Endothelial cell of umbilical vein (primary cell): ENCODE measurements around the gene HOXA4. TPM values are rescaled to one million over a fixed set of nuclear protein-coding genes. Genes with fewer than 3 reads are reported as not detected.

Source experiments
- BruUV-seq: library from RNA; stranded (reverse); fragments of 400-500 nt; replicated peaks from 2 replicates; lab custom pipeline; 2021; lab: Mats Ljungman, UMichigan
- CTCF ChIA-PET: fragments of 300-600, 350-600 bp; sonication (Branson Sonifier 250); formaldehyde crosslinking; loops from one replicate; lab custom pipeline; 2021; ENCODE audit warnings: antibody characterized with exemption, inconsistent platforms; lab: Charles Lee
- POLR2A ChIA-PET: fragments of 300-600, 350-600 bp; sonication (Branson Sonifier 250); formaldehyde crosslinking; loops from one replicate; lab custom pipeline; 2021; ENCODE audit warnings: antibody characterized with exemption, inconsistent platforms; lab: Charles Lee
- DNase-seq: peaks from one replicate; pipeline ENCODE4 v3.0.0-alpha.2; 2011; ENCODE audit warnings: low read depth, low spot score
- FAIRE-seq: peaks from 2 replicates; lab custom pipeline; 2011; peaks lifted over from hg19 to GRCh38; lab: Jason Lieb, UNC
- H2AFZ ChIP-seq: 2 replicates; pipeline ENCODE4 v1.6.0; 2012; ENCODE audit warnings: low read depth, low read length, control low read depth, inconsistent platforms
- H3K27ac ChIP-seq: 2 replicates; pipeline ENCODE4 v1.5.1; 2011; ENCODE audit warnings: low read depth, mild to moderate bottlenecking, control low read depth, low read length, moderate library complexity; ENCODE audit not compliant: insufficient read depth
- H3K27me3 ChIP-seq, 2 experiments: 2 replicates each; pipeline versions ENCODE4 v1.6.0 to v1.6.1; 2011; ENCODE audit warnings: low read length in 2 of 2, mixed read lengths in 1 of 2; ENCODE audit not compliant: control insufficient read depth in 2 of 2, insufficient read depth in 2 of 2
- H3K36me3 ChIP-seq, 2 experiments: 2 replicates in 1 of 2; 3 replicates in 1 of 2; pipeline ENCODE4 v1.5.1; 2011; ENCODE audit warnings: low read length in 2 of 2, mild to moderate bottlenecking in 1 of 2, moderate library complexity in 1 of 2; ENCODE audit not compliant: control insufficient read depth in 2 of 2, insufficient read depth in 2 of 2; ENCODE audit errors: extremely low read depth in 1 of 2
- H3K4me1 ChIP-seq: 3 replicates; pipeline ENCODE4 v1.5.1; 2011; ENCODE audit warnings: mild to moderate bottlenecking, low read length; ENCODE audit not compliant: control insufficient read depth, insufficient read depth; ENCODE audit errors: extremely low read depth
- H3K4me2 ChIP-seq: 2 replicates; pipeline ENCODE4 v1.6.1; 2011; ENCODE audit warnings: low read length, control low read depth, mixed read lengths; ENCODE audit not compliant: insufficient read depth
- H3K4me3 ChIP-seq, 3 experiments: fragments of 200-600 bp in 1 of 3; sonication (generic), shearing (Covaris generic) in 1 of 3; replicated peaks in 1 of 3; 2 replicates each; pipeline ENCODE4 v1.5.1; 2011 to 2016; ENCODE audit warnings: control low read depth in 3 of 3, low read length in 3 of 3, mild to moderate bottlenecking in 2 of 3, inconsistent platforms in 1 of 3, low read depth in 1 of 3, moderate library complexity in 1 of 3; ENCODE audit not compliant: insufficient read depth in 1 of 3
- H3K79me2 ChIP-seq: 2 replicates; pipeline ENCODE4 v1.6.0; 2012; ENCODE audit warnings: low read length, inconsistent platforms; ENCODE audit not compliant: control insufficient read depth, insufficient read depth
- H3K9ac ChIP-seq: replicated peaks from 2 replicates; pipeline ENCODE3; 2011; ENCODE audit warnings: low read length, control low read depth; ENCODE audit not compliant: insufficient read depth; ENCODE audit errors: extremely low read depth
- H3K9me1 ChIP-seq: replicated peaks from 3 replicates; pipeline ENCODE4 v1.6.0; 2011; ENCODE audit warnings: mild to moderate bottlenecking, low read length; ENCODE audit not compliant: control insufficient read depth, insufficient read depth; ENCODE audit errors: extremely low read depth
- H3K9me3 ChIP-seq: replicated peaks from 2 replicates; pipeline ENCODE4 v1.5.1; 2012; ENCODE audit warnings: low read length, inconsistent platforms; ENCODE audit not compliant: control insufficient read depth, insufficient read depth
- H4K20me1 ChIP-seq: replicated peaks from 2 replicates; pipeline ENCODE3; 2011; ENCODE audit warnings: mild to moderate bottlenecking, low read length; ENCODE audit not compliant: control insufficient read depth, insufficient read depth; ENCODE audit errors: extremely low read depth
- CTCF ChIP-seq, 2 donors: IDR thresholded peaks; 1 replicate in 1 of 2; 2 replicates in 1 of 2; pipeline ENCODE4 v1.5.1; 2011; ENCODE audit warnings: low read length in 2 of 2, mild to moderate bottlenecking in 2 of 2, moderate library complexity in 2 of 2, control low read depth in 1 of 2, inconsistent platforms in 1 of 2, low read depth in 1 of 2; ENCODE audit not compliant: insufficient read depth in 1 of 2; ENCODE audit errors: extremely low read depth in 1 of 2
- EZH2 ChIP-seq: IDR thresholded peaks from 2 replicates; pipeline ENCODE4 v1.6.1; 2012; ENCODE audit warnings: borderline replicate concordance, low read depth, mild to moderate bottlenecking, moderate library complexity, low read length, inconsistent platforms; ENCODE audit not compliant: severe bottlenecking
- FOS ChIP-seq: IDR thresholded peaks from 2 replicates; pipeline ENCODE4 v1.6.1; 2011; ENCODE audit warnings: mild to moderate bottlenecking, low read length, moderate library complexity, borderline replicate concordance; ENCODE audit not compliant: insufficient read depth
- JUN ChIP-seq: IDR thresholded peaks from 2 replicates; pipeline ENCODE4 v1.6.1; 2011; ENCODE audit warnings: borderline replicate concordance, low read depth; ENCODE audit not compliant: insufficient read length, insufficient read depth
- MAX ChIP-seq: IDR thresholded peaks from 2 replicates; pipeline ENCODE4 v1.6.1; 2011; ENCODE audit not compliant: insufficient read depth, insufficient read length
- MYC ChIP-seq: IDR thresholded peaks from one replicate; pipeline ENCODE4 v1.6.1; 2011; ENCODE audit warnings: mild to moderate bottlenecking, low read depth, low read length
- POLR2A ChIP-seq: IDR thresholded peaks from 2 replicates; pipeline ENCODE4 v1.6.1; 2012; ENCODE audit warnings: low read depth, mild to moderate bottlenecking, control low read depth, low read length
- POLR2AphosphoS5 ChIP-seq: IDR thresholded peaks from 2 replicates; pipeline ENCODE4 v1.6.1; 2012; ENCODE audit warnings: low read depth, mild to moderate bottlenecking, control low read depth, low read length, moderate library complexity; ENCODE audit not compliant: insufficient read depth
- dilution Hi-C: fragments of 300-500 bp; cut with MboI; formaldehyde crosslinking; loops from one replicate; pipeline ENCODE4 v1.15.0; 2019; ENCODE audit warnings: low sequenced_read_pairs; ENCODE audit not compliant: extremely low pct_ligation_motif_present
- intact Hi-C: fragments of 100-400 bp; cut with micrococcal nuclease; formaldehyde crosslinking; loops from one replicate; pipeline ENCODE4 v1.10.0; 2022
- polyA plus RNA-seq, 4 experiments: library from polyadenylated mRNA; depleted of rRNA in 3 of 4; stranded (reverse) in 3 of 4; unstranded in 1 of 4; fragments of >200 nt; gene quantifications; 2 replicates each; pipeline versions ENCODE4 v1.2.1 to v1.2.3, GENCODE V29; 2011 to 2012; ENCODE audit warnings: missing spikeins in 1 of 4
- total RNA-seq: library from RNA; stranded (reverse); gene quantifications from 2 replicates; pipeline ENCODE4 v1.2.3, GENCODE V29; 2021

Gene HOXA4
- total and polyA plus RNA-seq, 2 donors (not counting 3 experiments of a cell fraction or from before 2014, with no cell fraction given) = 4.9 to 8.1 TPM

GRCh38 chr7:27104341-27105058 is 26.1 kb downstream of the HOXA4 start:
- DNase-seq (peak; percentile 67), FAIRE-seq (peak; percentile 28)
- ChIA-PET CTCF (interaction anchor here (1.2 to 5.4 kb wide), 6 partner anchors 9 to 250 kb away, joined by 3 to 70 read pairs (median 6); partner anchors contain the start of gene HOXA4), POLR2A (interaction anchor here (2.1 kb wide), 1 partner anchor 11 kb away, joined by 5 read pairs; no protein-coding TSS in a partner anchor)
- Histone ChIP-seq H2AFZ (no peak overlapping the region), H3K9me1 (no peaks in the 10 kb centered on the region), H3K79me2 (peaks cover 77% of the 10 kb centered on the region), H3K4me2 (peak overlapping the region; percentile 74), H3K4me1 (peaks cover 94% of the 10 kb centered on the region), H3K36me3 (peaks cover 0 to 3% of the 10 kb centered on the region in 2 experiments), H3K9ac (peak overlapping the region; percentile 71), H4K20me1 (no peaks in the 10 kb centered on the region), H3K27ac (peak overlapping the region; percentile 93), H3K4me3 (peak overlapping the region in 1 of 3 experiments; percentile 92), H3K9me3 (no peaks in the 10 kb centered on the region), H3K27me3 (no peaks in the 10 kb centered on the region)
- intact Hi-C loops = loop anchor here (5.0 kb wide), 2 partner anchors 732 to 902 kb away; partner anchors contain the start of genes CBX3 and HNRNPA2B1
- dilution Hi-C loops = no loop called here
- TF ChIP-seq MAX (no peak), POLR2A (no peak), POLR2AphosphoS5 (no peak), MYC (no peak), EZH2 (no peak), CTCF (IDR thresholded peaks at IDR 0.05; ENCODE audit: extremely low read depth in 1 of 2, insufficient read depth in 1 of 2, low read depth in 1 of 2, low read length in 2 of 2) (no peak), JUN (no peak), FOS (no peak)
- BruUV-seq = no TSS peak
